ENCODE data around the gene POU4F3. TPM values are rescaled to one million over a fixed set of nuclear protein-coding genes. Genes with fewer than 3 reads are reported as not detected.

Gene POU4F3
- total RNA-seq, 1 donor from 2014 or later, result 0.18 TPM

GRCh38 chr5:146359836-146360235 is 21.2 kb downstream of the POU4F3 start:
- no peak overlapping the region for H3K4me3 ChIP-seq (ENCODE audit: insufficient read depth, low read depth, low read length)
- H3K27me3 ChIP-seq (ENCODE audit: insufficient read depth, low read length), result peaks cover 6% of the 10 kb centered on the region
- DNase-seq (ENCODE audit: low read depth), result no peak
- H3K4me1 ChIP-seq (ENCODE audit: insufficient read depth, low read length), result no peaks in the 10 kb centered on the region
- TF ChIP-seq CTCF (IDR thresholded peaks at IDR 0.05; ENCODE audit: insufficient read depth, low read depth, low read length), result no peak
- TF ChIP-seq EZH2 (IDR thresholded peaks at IDR 0.05; ENCODE audit: insufficient read depth, low read length), result no peak
- Mint-ChIP-seq H3K27ac (ENCODE audit: unreplicated experiment) (no peak overlapping the region), H3K4me1 (ENCODE audit: low read depth, unreplicated experiment) (peaks cover 2% of the 10 kb centered on the region), H3K9me3 (ENCODE audit: unreplicated experiment) (no peaks in the 10 kb centered on the region), H3K27me3 (ENCODE audit: low read depth, unreplicated experiment) (peaks cover 23% of the 10 kb centered on the region), H3K36me3 (ENCODE audit: low read depth, unreplicated experiment) (peaks cover 1% of the 10 kb centered on the region), H3K4me3 (ENCODE audit: unreplicated experiment) (no peak overlapping the region)
- no peaks in the 10 kb centered on the region for H3K79me2 ChIP-seq (ENCODE audit: insufficient read depth, low read length)
- FAIRE-seq, result no peak
- no peak overlapping the region for H3K4me2 ChIP-seq (ENCODE audit: low read length)
- H3K36me3 ChIP-seq (ENCODE audit: insufficient read depth, low read length), result no peaks in the 10 kb centered on the region
- H3K9ac ChIP-seq (ENCODE audit: low read length), result no peak overlapping the region
- H3K27ac ChIP-seq (ENCODE audit: low read depth, low read length), result no peak overlapping the region
- H4K20me1 ChIP-seq (ENCODE audit: insufficient read depth, low read length), result no peaks in the 10 kb centered on the region
- no peak overlapping the region for H2AFZ ChIP-seq (ENCODE audit: low read depth, low read length)
- H3K9me3 ChIP-seq (ENCODE audit: insufficient read depth, low read depth, low read length), result no peaks in the 10 kb centered on the region

DNA sequence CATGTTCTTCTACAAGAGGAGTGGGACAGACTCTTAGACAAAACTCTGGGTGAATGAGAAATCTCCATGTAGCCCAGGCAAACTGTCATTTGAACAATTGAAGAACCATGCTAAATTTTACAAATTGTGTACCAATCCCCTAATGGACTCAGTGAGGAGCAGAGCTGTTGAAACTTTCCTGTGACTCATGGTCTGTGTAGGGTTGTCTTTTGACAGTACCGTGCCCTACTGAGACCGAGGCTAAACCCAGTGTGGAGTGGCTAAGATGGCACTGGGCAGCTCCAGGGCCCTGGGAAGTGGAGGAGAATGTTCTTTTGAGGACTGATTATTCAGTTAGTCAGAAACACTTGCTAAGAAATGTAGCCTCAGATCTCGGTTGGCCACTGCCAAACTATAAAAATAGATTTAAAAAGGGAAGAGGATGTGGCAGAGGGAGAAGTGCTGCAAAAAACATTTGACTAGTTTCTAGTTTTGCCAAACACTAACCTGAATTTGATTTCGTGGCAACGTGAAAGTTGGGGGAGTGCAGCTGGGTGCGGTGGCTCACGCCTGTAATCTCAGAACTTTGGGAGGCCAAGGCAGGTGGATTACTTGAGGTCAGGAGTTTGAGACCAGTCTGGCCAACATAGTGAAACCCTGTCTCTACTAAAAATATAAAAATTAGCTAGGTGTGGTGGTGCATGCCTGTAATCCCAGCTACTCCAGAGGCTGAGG is 24.7 kb downstream of the POU4F3 start:
- H3K4me1 Mint-ChIP-seq (ENCODE audit: low read depth, unreplicated experiment), result peaks cover 2% of the 10 kb centered on the region
- Histone ChIP-seq H3K9ac (ENCODE audit: low read length) (no peak overlapping the region), H3K27me3 (ENCODE audit: insufficient read depth, low read length) (peaks cover 9% of the 10 kb centered on the region), H3K4me2 (ENCODE audit: low read length) (no peak overlapping the region), H3K4me1 (ENCODE audit: insufficient read depth, low read length) (no peaks in the 10 kb centered on the region), H4K20me1 (ENCODE audit: insufficient read depth, low read length) (no peaks in the 10 kb centered on the region), H3K79me2 (ENCODE audit: insufficient read depth, low read length) (no peaks in the 10 kb centered on the region), H3K27ac (ENCODE audit: low read depth, low read length) (no peak overlapping the region), H3K36me3 (ENCODE audit: insufficient read depth, low read length) (no peaks in the 10 kb centered on the region), H3K9me3 (ENCODE audit: insufficient read depth, low read depth, low read length) (no peaks in the 10 kb centered on the region), H3K4me3 (ENCODE audit: insufficient read depth, low read depth, low read length) (no peak overlapping the region), H2AFZ (ENCODE audit: low read depth, low read length) (no peak overlapping the region)
- H3K36me3 Mint-ChIP-seq (ENCODE audit: low read depth, unreplicated experiment), result no peaks in the 10 kb centered on the region
- no peak overlapping the region for H3K27ac Mint-ChIP-seq (ENCODE audit: unreplicated experiment)
- DNase-seq (ENCODE audit: low read depth), result no peak
- no peaks in the 10 kb centered on the region for H3K9me3 Mint-ChIP-seq (ENCODE audit: unreplicated experiment)
- no peak for TF ChIP-seq CTCF (IDR thresholded peaks at IDR 0.05; ENCODE audit: insufficient read depth, low read depth, low read length)
- FAIRE-seq, result no peak
- H3K4me3 Mint-ChIP-seq (ENCODE audit: unreplicated experiment), result no peak overlapping the region
- H3K27me3 Mint-ChIP-seq (ENCODE audit: low read depth, unreplicated experiment), result peaks cover 31% of the 10 kb centered on the region

- H3K4me1 Mint-ChIP-seq (ENCODE audit: low read depth, unreplicated experiment), result peaks cover 14% of the 10 kb centered on the region
- Histone ChIP-seq H3K9me3 (ENCODE audit: insufficient read depth, low read depth, low read length) (no peaks in the 10 kb centered on the region), H3K27ac (ENCODE audit: low read depth, low read length) (no peak overlapping the region), H3K4me2 (ENCODE audit: low read length) (no peak overlapping the region), H3K27me3 (ENCODE audit: insufficient read depth, low read length) (peaks cover 5% of the 10 kb centered on the region), H2AFZ (ENCODE audit: low read depth, low read length) (no peak overlapping the region), H4K20me1 (ENCODE audit: insufficient read depth, low read length) (no peaks in the 10 kb centered on the region), H3K36me3 (ENCODE audit: insufficient read depth, low read length) (no peaks in the 10 kb centered on the region), H3K4me3 (ENCODE audit: insufficient read depth, low read depth, low read length) (no peak overlapping the region), H3K4me1 (ENCODE audit: insufficient read depth, low read length) (no peaks in the 10 kb centered on the region), H3K79me2 (ENCODE audit: insufficient read depth, low read length) (no peaks in the 10 kb centered on the region), H3K9ac (ENCODE audit: low read length) (no peak overlapping the region)
- TF ChIP-seq CTCF (IDR thresholded peaks at IDR 0.05; ENCODE audit: insufficient read depth, low read depth, low read length), result no peak
- no peak for TF ChIP-seq EZH2 (IDR thresholded peaks at IDR 0.05; ENCODE audit: insufficient read depth, low read length)
- no peaks in the 10 kb centered on the region for H3K9me3 Mint-ChIP-seq (ENCODE audit: unreplicated experiment)
- DNase-seq (ENCODE audit: low read depth) (no peak), FAIRE-seq (no peak)
- no peak overlapping the region for H3K4me3 Mint-ChIP-seq (ENCODE audit: unreplicated experiment)
- no peak overlapping the region for H3K27ac Mint-ChIP-seq (ENCODE audit: unreplicated experiment)
- H3K27me3 Mint-ChIP-seq (ENCODE audit: low read depth, unreplicated experiment), result peaks cover 25% of the 10 kb centered on the region
- no peaks in the 10 kb centered on the region for H3K36me3 Mint-ChIP-seq (ENCODE audit: low read depth, unreplicated experiment)
Measured at GRCh38 chr5:146365618-146366017, 27.0 kb downstream of the POU4F3 start.
